Upper lobe of right lung (tissue), 1 donor: Measurements from ENCODE around the gene EPS8L3. TPM values are rescaled to one million over a fixed set of nuclear protein-coding genes. Genes with fewer than 3 reads are reported as not detected.

Experiments used
- ATAC-seq: fragments of 200-7000 bp; cut with Tn5 transposase; one replicate; pipeline ENCODE4 v1.9.1; 2020; ENCODE audit warnings: mild to moderate bottlenecking, moderate library complexity
- DNase-seq: peaks from one replicate; pipeline ENCODE4 v3.0.0-alpha.2; 2020
- H3K27ac ChIP-seq: fragments of 200-600 bp; one replicate; pipeline ENCODE4 v1.8.0; 2022
- H3K27me3 ChIP-seq: fragments of 200-600 bp; one replicate; pipeline ENCODE4 v1.8.0; 2022; ENCODE audit warnings: mild to moderate bottlenecking
- H3K36me3 ChIP-seq: fragments of 200-600 bp; one replicate; pipeline ENCODE4 v1.8.0; 2022
- H3K4me1 ChIP-seq: fragments of 200-600 bp; one replicate; pipeline ENCODE4 v1.8.0; 2022
- H3K4me3 ChIP-seq: fragments of 200-600 bp; one replicate; pipeline ENCODE4 v1.8.0; 2022; ENCODE audit warnings: mild to moderate bottlenecking
- H3K9me3 ChIP-seq: fragments of 200-600 bp; one replicate; pipeline ENCODE4 v1.8.0; 2022
- intact Hi-C: fragments of 100-400 bp; cut with DNase I; formaldehyde crosslinking; loops from one replicate; pipeline ENCODE4 v1.11.0; 2022
- total RNA-seq: library from RNA; stranded (reverse); fragmentation: NEBNext Ultra II Directional; extraction: Animal tissue kit (Norgen Biotek cat#: 25700); gene quantifications from one replicate; pipeline ENCODE4 v1.2.1, GENCODE V29; 2021
- TF ChIP-seq, protein P1 (sequence below): fragments of 200-600 bp; IDR thresholded peaks from one replicate; pipeline ENCODE4 v1.8.0; 2022; ENCODE audit warnings: antibody characterized with exemption
- donor health status: DM: no; HTN: yes; CAD: no; lungs with severe emphysema.

Gene EPS8L3
- total RNA-seq, 1 donor from 2014 or later, result not detected

DNA sequence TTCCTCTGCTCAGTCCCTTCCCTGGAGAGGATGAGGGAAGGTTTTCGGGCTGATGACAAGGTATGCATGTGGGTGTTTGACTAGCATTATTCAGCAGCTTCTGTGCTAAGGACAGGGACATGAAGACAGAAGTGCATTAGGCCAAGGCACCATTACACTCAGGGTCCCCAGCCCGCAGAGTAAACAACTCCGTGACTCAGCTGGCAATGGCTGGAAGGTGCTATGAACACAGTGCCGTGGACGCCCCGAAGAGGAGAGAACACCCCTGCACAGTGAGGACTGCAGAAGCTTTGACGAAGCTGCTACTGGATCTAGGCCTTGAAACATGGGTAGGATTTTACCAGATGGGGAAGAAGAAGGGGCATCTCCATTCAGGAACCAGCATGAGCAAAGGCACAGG, 13.7 kb upstream of the EPS8L3 start:
- Histone ChIP-seq H3K36me3 (no peaks in the 10 kb centered on the region), H3K27me3 (no peaks in the 10 kb centered on the region), H3K27ac (no peak overlapping the region), H3K4me3 (no peak overlapping the region), H3K4me1 (no peaks in the 10 kb centered on the region), H3K9me3 (no peaks in the 10 kb centered on the region)
- intact Hi-C loops, result loop anchor here (5.0 to 10.0 kb wide), 2 partner anchors 205 to 233 kb away; partner anchors contain the start of genes AHCYL1 and GNAI3
- peak; percentile 31 for DNase-seq
- no peak for ATAC-seq
- TF ChIP-seq, protein P1, sequence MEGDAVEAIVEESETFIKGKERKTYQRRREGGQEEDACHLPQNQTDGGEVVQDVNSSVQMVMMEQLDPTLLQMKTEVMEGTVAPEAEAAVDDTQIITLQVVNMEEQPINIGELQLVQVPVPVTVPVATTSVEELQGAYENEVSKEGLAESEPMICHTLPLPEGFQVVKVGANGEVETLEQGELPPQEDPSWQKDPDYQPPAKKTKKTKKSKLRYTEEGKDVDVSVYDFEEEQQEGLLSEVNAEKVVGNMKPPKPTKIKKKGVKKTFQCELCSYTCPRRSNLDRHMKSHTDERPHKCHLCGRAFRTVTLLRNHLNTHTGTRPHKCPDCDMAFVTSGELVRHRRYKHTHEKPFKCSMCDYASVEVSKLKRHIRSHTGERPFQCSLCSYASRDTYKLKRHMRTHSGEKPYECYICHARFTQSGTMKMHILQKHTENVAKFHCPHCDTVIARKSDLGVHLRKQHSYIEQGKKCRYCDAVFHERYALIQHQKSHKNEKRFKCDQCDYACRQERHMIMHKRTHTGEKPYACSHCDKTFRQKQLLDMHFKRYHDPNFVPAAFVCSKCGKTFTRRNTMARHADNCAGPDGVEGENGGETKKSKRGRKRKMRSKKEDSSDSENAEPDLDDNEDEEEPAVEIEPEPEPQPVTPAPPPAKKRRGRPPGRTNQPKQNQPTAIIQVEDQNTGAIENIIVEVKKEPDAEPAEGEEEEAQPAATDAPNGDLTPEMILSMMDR, result no peak

DNA sequence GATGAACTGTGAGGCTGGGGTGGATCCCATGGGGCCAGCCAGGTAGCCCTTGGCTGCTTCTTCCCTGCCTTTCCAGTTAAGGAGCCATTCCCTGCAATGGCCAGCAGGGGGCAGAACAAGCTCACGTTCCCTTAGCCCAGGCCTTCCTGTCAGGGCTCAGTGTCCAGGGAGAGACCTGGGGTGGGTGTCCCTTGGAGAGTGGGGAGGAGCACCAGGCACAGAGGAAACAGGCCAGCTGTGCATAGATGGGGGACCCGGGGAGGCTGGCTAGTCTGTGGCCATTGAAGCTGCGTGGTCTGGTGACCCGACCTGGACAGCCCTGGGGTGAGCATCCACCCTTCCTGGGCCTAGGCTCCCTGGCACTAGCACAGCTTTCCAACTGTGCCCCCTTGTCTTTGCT, 13.2 kb upstream of the EPS8L3 start:
- H3K9me3 ChIP-seq, result no peaks in the 10 kb centered on the region
- intact Hi-C loops, result loop anchor here (5.0 to 10.0 kb wide), 2 partner anchors 205 to 232 kb away; partner anchors contain the start of genes AHCYL1 and GNAI3
- H3K4me1 ChIP-seq, result no peaks in the 10 kb centered on the region
- H3K36me3 ChIP-seq, result no peaks in the 10 kb centered on the region
- ATAC-seq (peak; percentile 93), DNase-seq (peak; percentile 84)
- no peaks in the 10 kb centered on the region for H3K27me3 ChIP-seq
- H3K4me3 ChIP-seq, result no peak overlapping the region
- TF ChIP-seq, protein P1, result peak; percentile 98
- H3K27ac ChIP-seq, result no peak overlapping the region

DNA sequence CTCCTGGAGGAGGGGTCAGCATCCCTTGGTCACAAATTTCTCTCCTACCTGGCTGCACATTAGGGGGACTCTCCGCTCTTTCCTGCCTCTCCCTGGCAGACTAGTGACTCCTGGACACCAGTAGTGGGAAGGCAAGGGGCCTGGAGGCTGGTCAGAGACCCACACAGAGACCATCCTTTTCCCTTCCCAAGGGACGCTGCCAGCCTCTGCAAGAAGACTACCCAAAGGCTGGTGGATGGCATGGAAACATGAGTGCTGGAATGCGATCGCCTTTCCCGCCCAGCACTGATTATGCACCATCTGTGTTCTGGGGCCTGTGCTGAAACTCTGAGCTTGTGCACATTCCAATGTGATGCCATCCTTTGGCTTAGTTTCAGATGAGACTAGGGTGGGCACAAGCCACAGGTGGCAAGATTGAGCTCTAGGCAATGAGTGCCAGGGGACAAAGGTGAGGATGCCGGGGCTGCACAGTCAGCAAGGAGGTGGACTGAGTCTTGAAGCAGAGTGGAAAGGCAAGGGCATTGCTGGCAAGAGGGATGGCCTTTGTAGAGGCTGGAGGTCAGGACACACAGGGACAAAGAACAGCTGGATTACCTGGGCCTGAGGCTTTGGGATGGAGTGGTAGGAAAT, 12.6 kb upstream of the EPS8L3 start:
- H3K4me3 ChIP-seq, result no peak overlapping the region
- no peaks in the 10 kb centered on the region for H3K4me1 ChIP-seq
- H3K27me3 ChIP-seq, result no peaks in the 10 kb centered on the region
- H3K9me3 ChIP-seq, result no peaks in the 10 kb centered on the region
- H3K36me3 ChIP-seq, result no peaks in the 10 kb centered on the region
- H3K27ac ChIP-seq, result no peak overlapping the region
- ATAC-seq, result no peak
- peak; percentile 43 for DNase-seq
- intact Hi-C loops, result loop anchor here (5.0 to 10.0 kb wide), 2 partner anchors 206 to 232 kb away; partner anchors contain the start of genes AHCYL1 and GNAI3
- TF ChIP-seq, protein P1, result no peak

DNA sequence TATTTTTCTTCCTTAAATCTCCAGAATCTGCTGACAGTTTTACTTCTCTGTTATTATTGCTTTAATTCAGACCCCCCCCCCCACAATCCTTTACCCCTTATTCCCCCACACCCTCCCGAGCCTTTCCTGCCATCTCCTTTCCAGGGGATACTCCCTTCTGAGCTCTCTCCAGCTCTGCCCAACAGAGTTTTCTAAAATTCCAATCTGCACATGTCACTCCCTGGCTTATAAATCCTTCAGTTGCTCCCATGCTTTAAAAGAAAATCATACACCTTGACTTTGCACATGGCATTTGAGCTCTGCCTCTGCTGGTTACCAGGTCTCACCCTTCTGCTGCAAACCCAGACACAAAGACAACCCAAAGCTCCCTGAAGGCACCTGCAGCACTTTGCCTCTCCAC, 11.7 kb upstream of the EPS8L3 start:
- Histone ChIP-seq H3K4me3 (no peak overlapping the region), H3K27me3 (no peaks in the 10 kb centered on the region), H3K4me1 (no peaks in the 10 kb centered on the region), H3K9me3 (no peaks in the 10 kb centered on the region), H3K27ac (no peak overlapping the region), H3K36me3 (no peaks in the 10 kb centered on the region)
- ATAC-seq, result no peak
- DNase-seq, result no peak
- intact Hi-C loops, result loop anchor here (5.0 to 10.0 kb wide), 2 partner anchors 207 to 231 kb away; partner anchors contain the start of genes AHCYL1 and GNAI3
- TF ChIP-seq, protein P1, result no peak

DNA sequence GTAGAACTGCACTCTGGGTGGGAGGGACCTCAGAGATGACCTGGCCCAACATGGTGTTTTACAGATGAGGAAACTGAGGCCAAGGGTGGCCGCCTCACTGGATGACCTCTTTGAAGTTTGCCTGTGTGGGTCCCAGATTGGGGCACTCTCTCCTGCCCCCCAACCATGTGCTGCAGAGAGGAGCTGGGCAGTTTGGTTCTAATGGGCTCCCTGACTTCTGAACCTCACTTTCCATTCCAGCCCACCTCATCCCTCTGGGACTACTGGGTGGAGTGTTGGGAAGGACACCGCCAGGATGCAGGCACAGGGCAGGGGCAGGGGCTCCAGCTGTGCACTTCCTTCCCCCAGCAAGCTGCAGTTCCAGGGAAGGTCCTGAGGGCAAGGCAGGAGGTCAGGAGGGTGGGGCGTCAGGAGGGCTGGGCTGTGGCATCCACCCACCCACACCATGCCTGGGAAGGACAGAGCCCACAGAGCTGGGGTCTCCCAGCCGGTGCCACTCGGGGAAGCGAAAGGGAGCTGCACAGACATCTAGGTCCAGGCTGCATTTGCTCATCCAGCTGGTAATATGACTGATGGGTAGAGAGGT, 10.3 kb upstream of the EPS8L3 start:
- no peaks in the 10 kb centered on the region for H3K36me3 ChIP-seq
- intact Hi-C loops, result loop anchor here (5.0 to 10.0 kb wide), 2 partner anchors 132 to 229 kb away; partner anchors contain the start of gene GNAI3
- H3K4me3 ChIP-seq, result no peak overlapping the region
- H3K9me3 ChIP-seq, result no peaks in the 10 kb centered on the region
- no peaks in the 10 kb centered on the region for H3K4me1 ChIP-seq
- H3K27ac ChIP-seq, result no peak overlapping the region
- no peaks in the 10 kb centered on the region for H3K27me3 ChIP-seq
- DNase-seq (peak; percentile 58), ATAC-seq (no peak)
- TF ChIP-seq, protein P1, result no peak
